ENCODE data around the gene ADAMTS18. TPM values are rescaled to one million over a fixed set of nuclear protein-coding genes. Genes with fewer than 3 reads are reported as not detected.

Gene ADAMTS18
- total RNA-seq, 1 donor from 2014 or later, result not detected

GRCh38 chr16:77393955-77394354 lies 40.9 kb downstream of the ADAMTS18 start:
- Histone ChIP-seq H3K27ac (no peak overlapping the region), H3K4me1 (no peaks in the 10 kb centered on the region), H3K9me3 (no peaks in the 10 kb centered on the region), H3K4me3 (no peak overlapping the region), H3K27me3 (no peaks in the 10 kb centered on the region), H3K36me3 (no peaks in the 10 kb centered on the region)
- no peak for DNase-seq (ENCODE audit: low spot score in 2 of 2)
- intact Hi-C loops (cut with DNase I), result no loop called here
- TF ChIP-seq, protein P1, sequence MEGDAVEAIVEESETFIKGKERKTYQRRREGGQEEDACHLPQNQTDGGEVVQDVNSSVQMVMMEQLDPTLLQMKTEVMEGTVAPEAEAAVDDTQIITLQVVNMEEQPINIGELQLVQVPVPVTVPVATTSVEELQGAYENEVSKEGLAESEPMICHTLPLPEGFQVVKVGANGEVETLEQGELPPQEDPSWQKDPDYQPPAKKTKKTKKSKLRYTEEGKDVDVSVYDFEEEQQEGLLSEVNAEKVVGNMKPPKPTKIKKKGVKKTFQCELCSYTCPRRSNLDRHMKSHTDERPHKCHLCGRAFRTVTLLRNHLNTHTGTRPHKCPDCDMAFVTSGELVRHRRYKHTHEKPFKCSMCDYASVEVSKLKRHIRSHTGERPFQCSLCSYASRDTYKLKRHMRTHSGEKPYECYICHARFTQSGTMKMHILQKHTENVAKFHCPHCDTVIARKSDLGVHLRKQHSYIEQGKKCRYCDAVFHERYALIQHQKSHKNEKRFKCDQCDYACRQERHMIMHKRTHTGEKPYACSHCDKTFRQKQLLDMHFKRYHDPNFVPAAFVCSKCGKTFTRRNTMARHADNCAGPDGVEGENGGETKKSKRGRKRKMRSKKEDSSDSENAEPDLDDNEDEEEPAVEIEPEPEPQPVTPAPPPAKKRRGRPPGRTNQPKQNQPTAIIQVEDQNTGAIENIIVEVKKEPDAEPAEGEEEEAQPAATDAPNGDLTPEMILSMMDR (IDR thresholded peaks at IDR 0.05), result no peak

DNA sequence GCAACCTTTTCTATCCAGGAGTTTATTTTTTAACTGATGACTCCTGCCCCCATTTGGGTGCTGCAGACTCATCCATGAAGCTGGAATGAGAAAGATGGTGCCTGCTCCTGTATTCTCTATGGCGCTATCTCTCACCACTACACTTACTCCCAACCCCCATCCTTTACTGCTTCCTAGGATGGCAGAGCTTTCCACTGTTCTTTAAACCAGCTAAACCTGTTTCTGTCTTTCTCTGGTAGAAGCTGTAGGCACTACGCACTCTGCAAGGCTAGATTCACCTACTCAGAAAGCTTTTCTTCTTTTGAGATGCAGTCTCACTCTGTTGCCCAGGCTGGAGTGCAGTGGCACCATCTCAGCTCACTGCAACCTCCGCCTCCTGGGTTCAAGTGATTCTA lies 47.0 kb downstream of the ADAMTS18 start:
- Histone ChIP-seq H3K4me3 (no peak overlapping the region), H3K36me3 (no peaks in the 10 kb centered on the region), H3K9me3 (no peaks in the 10 kb centered on the region), H3K27ac (no peak overlapping the region), H3K4me1 (no peaks in the 10 kb centered on the region), H3K27me3 (no peaks in the 10 kb centered on the region)
- DNase-seq (ENCODE audit: low spot score in 2 of 2), result no peak
- intact Hi-C loops (cut with DNase I), result no loop called here
- TF ChIP-seq, protein P1 (IDR thresholded peaks at IDR 0.05), result no peak

GRCh38 chr16:77386831-77387814 lies 47.7 kb downstream of the ADAMTS18 start:
- DNase-seq (ENCODE audit: low spot score in 2 of 2), result no peak
- TF ChIP-seq, protein P1 (IDR thresholded peaks at IDR 0.05), result no peak
- intact Hi-C loops (cut with DNase I), result no loop called here

GRCh38 chr16:77385481-77385880 lies 49.4 kb downstream of the ADAMTS18 start:
- no peaks in the 10 kb centered on the region for H3K36me3 ChIP-seq
- TF ChIP-seq, protein P1 (IDR thresholded peaks at IDR 0.05), result no peak
- DNase-seq (ENCODE audit: low spot score in 2 of 2), result no peak

More at GRCh38 chr16:77386831-77387814, 47.7 kb downstream of the ADAMTS18 start:
- H3K36me3 ChIP-seq, result no peaks in the 10 kb centered on the region
- H3K4me3 ChIP-seq, result no peak overlapping the region
- no peaks in the 10 kb centered on the region for H3K9me3 ChIP-seq
- H3K27me3 ChIP-seq, result no peaks in the 10 kb centered on the region
- no peaks in the 10 kb centered on the region for H3K4me1 ChIP-seq
- no peak overlapping the region for H3K27ac ChIP-seq

DNA sequence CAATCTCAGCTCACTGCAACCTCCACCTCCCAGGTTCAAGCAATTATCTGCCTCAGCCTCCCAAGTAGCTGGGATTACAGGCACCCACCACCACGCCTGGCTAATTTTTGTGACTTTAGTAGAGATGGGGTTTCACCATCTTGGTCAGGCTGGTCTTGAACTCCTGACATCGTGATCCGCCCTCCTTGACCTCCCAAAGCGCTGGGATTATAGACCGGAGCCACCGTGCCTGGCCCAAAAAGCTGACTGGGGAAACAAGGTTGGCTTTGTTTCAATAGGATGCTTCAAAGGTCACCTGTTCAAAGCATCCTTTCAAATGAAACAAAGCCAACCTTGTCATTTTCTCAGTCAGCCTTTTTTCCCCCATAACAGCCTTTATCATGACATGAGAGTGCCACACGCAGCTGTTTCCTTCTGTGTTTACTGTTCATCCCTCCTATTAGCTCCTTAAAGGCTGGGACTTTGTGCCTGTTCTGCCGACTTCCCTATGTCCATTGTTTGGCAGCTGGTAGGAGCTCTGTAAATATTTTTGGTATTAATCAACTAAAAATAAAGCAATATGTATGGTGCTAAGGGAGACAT lies 51.1 kb downstream of the ADAMTS18 start:
- H3K4me3 ChIP-seq, result no peak overlapping the region
- no peak for DNase-seq (ENCODE audit: low spot score in 2 of 2)
- H3K4me1 ChIP-seq, result no peaks in the 10 kb centered on the region
- intact Hi-C loops (cut with DNase I), result no loop called here
- no peaks in the 10 kb centered on the region for H3K27me3 ChIP-seq
- no peaks in the 10 kb centered on the region for H3K9me3 ChIP-seq
- TF ChIP-seq, protein P1 (IDR thresholded peaks at IDR 0.05), result no peak
- no peak overlapping the region for H3K27ac ChIP-seq
- H3K36me3 ChIP-seq, result no peaks in the 10 kb centered on the region

More at GRCh38 chr16:77385481-77385880, 49.4 kb downstream of the ADAMTS18 start:
- Histone ChIP-seq H3K4me1 (no peaks in the 10 kb centered on the region), H3K27ac (no peak overlapping the region), H3K27me3 (no peaks in the 10 kb centered on the region), H3K4me3 (no peak overlapping the region), H3K9me3 (no peaks in the 10 kb centered on the region)
- intact Hi-C loops (cut with DNase I), result no loop called here

All from ascending aorta (tissue), 2 donors.